GM12878 (cell line): ENCODE measurements around the gene SENP1. TPM values are rescaled to one million over a fixed set of nuclear protein-coding genes. Genes with fewer than 3 reads are reported as not detected.

Source experiments
- ATAC-seq: fragments of 200-7000 bp; cut with Tn5 transposase; 3 replicates; pipeline ENCODE4 v1.9.1; 2020; ENCODE audit warnings: mild to moderate bottlenecking, moderate library complexity
- BruUV-seq: library from RNA; stranded (reverse); fragments of 400-500 nt; replicated peaks from 2 replicates; lab custom pipeline; 2021; lab: Mats Ljungman, UMichigan
- CTCF ChIA-PET: fragments of 300-600 bp; sonication (Branson Sonifier 250); formaldehyde crosslinking; extraction: SDS; loops from one replicate; lab custom pipeline; 2021; ENCODE audit warnings: inconsistent platforms; lab: Yijun Ruan, JAX
- POLR2A ChIA-PET: fragments of 350-600 bp; formaldehyde crosslinking; extraction: SDS; loops from one replicate; lab custom pipeline; 2021; ENCODE audit warnings: inconsistent platforms; lab: Charles Lee
- RAD21 ChIA-PET: fragments of 300-600 bp; sonication (Branson Sonifier 250); formaldehyde crosslinking; loops from one replicate; lab custom pipeline; 2023; ENCODE audit warnings: antibody characterized with exemption; ENCODE audit not compliant: unreplicated experiment; lab: Charles Lee
- SMC1A ChIA-PET: fragments of 300-600 bp; sonication (Branson Sonifier 250); formaldehyde crosslinking; loops from one replicate; lab custom pipeline; 2023; ENCODE audit not compliant: unreplicated experiment, uncharacterized antibody; lab: Charles Lee
- DNase-seq: peaks from one replicate; pipeline ENCODE4 v3.0.0-alpha.2; 2011; ENCODE audit warnings: low read depth, low spot score
- FAIRE-seq: peaks from 3 replicates; lab custom pipeline; 2011; peaks lifted over from hg19 to GRCh38; lab: Jason Lieb, UNC
- H2AFZ ChIP-seq: 2 replicates; pipeline ENCODE4 v1.6.0; 2011; ENCODE audit warnings: low read depth, low read length, control low read depth; ENCODE audit not compliant: control insufficient read depth
- H3K27ac ChIP-seq: 2 replicates; pipeline ENCODE4 v1.5.1; 2011; ENCODE audit warnings: control low read depth; ENCODE audit not compliant: control insufficient read depth, insufficient read depth
- H3K27me3 ChIP-seq, 2 experiments: replicated peaks in 1 of 2; 2 replicates each; pipeline versions ENCODE4 v1.6.0 to v1.6.1; 2011; ENCODE audit warnings: low read length in 1 of 2; ENCODE audit not compliant: control insufficient read depth in 2 of 2, insufficient read depth in 2 of 2
- H3K36me3 ChIP-seq, 2 experiments: 2 replicates each; pipeline ENCODE4 v1.5.1; 2011; ENCODE audit warnings: low read length in 1 of 2; ENCODE audit not compliant: control insufficient read depth in 2 of 2, insufficient read depth in 2 of 2
- H3K4me1 ChIP-seq: 2 replicates; pipeline ENCODE4 v1.6.1; 2011; ENCODE audit warnings: mild to moderate bottlenecking, low read length, moderate library complexity, mixed read lengths; ENCODE audit not compliant: control insufficient read depth, insufficient read depth
- H3K4me2 ChIP-seq: 2 replicates; pipeline ENCODE4 v1.6.0; 2011; ENCODE audit warnings: control low read depth; ENCODE audit not compliant: control insufficient read depth, insufficient read depth
- H3K4me3 ChIP-seq: fragments of 200-600 bp; sonication (generic); 2 replicates; pipeline ENCODE4 v1.5.1; 2016
- H3K79me2 ChIP-seq: 2 replicates; pipeline ENCODE4 v1.6.0; 2011; ENCODE audit warnings: low read length; ENCODE audit not compliant: control insufficient read depth, insufficient read depth
- H3K9ac ChIP-seq: 2 replicates; pipeline ENCODE4 v1.8.0; 2011; ENCODE audit warnings: low read length, control low read depth, mixed read lengths; ENCODE audit not compliant: control insufficient read depth, insufficient read depth
- H3K9me3 ChIP-seq: replicated peaks from 3 replicates; pipeline ENCODE4 v1.5.1; 2011; ENCODE audit warnings: mild to moderate bottlenecking, low read length; ENCODE audit not compliant: control insufficient read depth, insufficient read depth
- H4K20me1 ChIP-seq: 2 replicates; pipeline ENCODE4 v1.6.0; 2011; ENCODE audit not compliant: control insufficient read depth, insufficient read depth
- EP300 ChIP-seq, 2 experiments: fragments of 150-350 bp in 1 of 2; IDR thresholded peaks; 2 replicates each; pipeline ENCODE4 v1.6.1; 2011 to 2012; ENCODE audit warnings: low read depth in 2 of 2, low read length in 2 of 2, borderline replicate concordance in 1 of 2, improper control_type of control experiment in 1 of 2, inconsistent platforms in 1 of 2; ENCODE audit not compliant: control insufficient read depth in 1 of 2
- IKZF2 ChIP-seq, 2 experiments: fragments of 450-650 bp; IDR thresholded peaks; 2 replicates each; pipeline ENCODE4 v1.6.1; 2017; ENCODE audit warnings: mild to moderate bottlenecking in 2 of 2, moderate library complexity in 2 of 2
- MAX ChIP-seq: IDR thresholded peaks from 2 replicates; pipeline ENCODE4 v1.6.1; 2012; ENCODE audit warnings: low read depth, low read length, improper control_type of control experiment
- MEF2A ChIP-seq: IDR thresholded peaks from 2 replicates; pipeline ENCODE4 v1.6.1; 2011; ENCODE audit warnings: low read depth, mild to moderate bottlenecking, low read length, moderate library complexity; ENCODE audit not compliant: insufficient read depth
- NFIC ChIP-seq: IDR thresholded peaks from 2 replicates; pipeline ENCODE4 v1.6.1; 2012; ENCODE audit warnings: low read depth, mild to moderate bottlenecking, inconsistent platforms, low read length, moderate library complexity
- POLR2AphosphoS5 ChIP-seq: IDR thresholded peaks from 2 replicates; pipeline ENCODE4 v1.6.1; 2011; ENCODE audit warnings: mild to moderate bottlenecking, low read length, inconsistent platforms
- SMAD1 ChIP-seq: fragments of 450-650 bp; IDR thresholded peaks from 2 replicates; pipeline ENCODE4 v1.6.1; 2018; ENCODE audit warnings: mild to moderate bottlenecking, low read depth; ENCODE audit not compliant: partially characterized antibody
- SMAD5 ChIP-seq: IDR thresholded peaks from 2 replicates; pipeline ENCODE4 v1.6.1; 2016; ENCODE audit warnings: antibody characterized with exemption, low read depth
- SREBF2 ChIP-seq: IDR thresholded peaks from 2 replicates; pipeline ENCODE4 v1.6.1; 2012; ENCODE audit warnings: mild to moderate bottlenecking, low read length
- ZNF592 ChIP-seq: fragments of 450-650 bp; IDR thresholded peaks from 2 replicates; pipeline ENCODE4 v1.6.1; 2017; ENCODE audit warnings: mild to moderate bottlenecking, moderate library complexity
- ZNF622 ChIP-seq: fragments of 450-650 bp; IDR thresholded peaks from 2 replicates; pipeline ENCODE4 v1.6.1; 2017; ENCODE audit warnings: mild to moderate bottlenecking, inconsistent platforms
- WGBS: methylation state at CpG from one replicate; pipeline ENCODE4 v1.1.6; 2016; ENCODE audit warnings: low lambda C conversion rate; ENCODE audit not compliant: insufficient replicate concordance, insufficient coverage; ENCODE audit errors: missing lambda C conversion rate; 5-methylcytosine and 5-hydroxymethylcytosine counted together
- in situ Hi-C: fragments of 300-500 bp; cut with MboI; formaldehyde crosslinking; loops from 9 replicates; pipeline ENCODE4 v1.14.3; 2018; ENCODE audit warnings: mixed read lengths
- intact Hi-C: fragments of 100-400 bp; cut with micrococcal nuclease; formaldehyde crosslinking; loops from one replicate; pipeline ENCODE4 v1.14.2; 2022; ENCODE audit not compliant: unreplicated experiment
- polyA plus RNA-seq, 11 experiments: library from polyadenylated mRNA; depleted of rRNA in 4 of 11; unstranded in 6 of 11; stranded (reverse) in 5 of 11; fragments of >200 nt; fragmentation: Nextera tagmentation in 4 of 11; fragmentation: Illumina TruSeq in 1 of 11; extraction: Ambion mirVana in 4 of 11; extraction: Trizol in 1 of 11; gene quantifications; 1 replicate in 1 of 11; 2 replicates in 10 of 11; pipeline versions ENCODE4 v1.2.1 to v1.2.3, GENCODE V29; 2011 to 2016; ENCODE audit warnings: inconsistent platforms in 2 of 11, missing spikeins in 2 of 11, low read depth in 1 of 11
- total RNA-seq, 4 experiments: library from RNA; depleted of rRNA in 3 of 4; stranded (reverse); fragments of >200 nt in 3 of 4; fragmentation: Illumina TruSeq in 1 of 4; extraction: Trizol in 1 of 4; gene quantifications; 2 replicates each; pipeline versions ENCODE4 v1.2.1 to v1.2.3, GENCODE V29; 2013 to 2021

Gene SENP1
- total and polyA plus RNA-seq, 10 of the 15 experiments (the other 5 are each of a cell fraction or from before 2014, with no cell fraction given) = 8.1 to 52.4 (median 26.1) TPM

GRCh38 chr12:48037267-48037915 is 68.5 kb downstream of the SENP1 start (continued):
- TF ChIP-seq ZNF592 (no peak), EP300 (IDR thresholded peaks at IDR 0.05; ENCODE audit: borderline replicate concordance in 1 of 2, control insufficient read depth in 1 of 2, low read depth in 2 of 2, low read length in 2 of 2) (no peak), SREBF2 (no peak), MEF2A (no peak), MAX (no peak), SMAD5 (no peak)

- Histone ChIP-seq H3K4me3 (no peak overlapping the region), H3K27me3 (no peaks in the 10 kb centered on the region), H3K79me2 (no peaks in the 10 kb centered on the region), H3K4me2 (no peak overlapping the region), H3K27ac (no peak overlapping the region), H3K36me3 (no peaks in the 10 kb centered on the region), H3K9me3 (no peaks in the 10 kb centered on the region), H2AFZ (no peak overlapping the region), H3K4me1 (no peaks in the 10 kb centered on the region; the same call in 1 of the 2 replicates), H3K9ac (no peak overlapping the region), H4K20me1 (no peaks in the 10 kb centered on the region)
- TF ChIP-seq POLR2AphosphoS5 (no peak), NFIC (no peak), ZNF622 (no peak), IKZF2 (IDR thresholded peaks at IDR 0.05) (no peak), SMAD1 (no peak)
- 57% methylated on average over 4 of the region's 4 CpGs for WGBS
- ATAC-seq = no peak
- intact Hi-C loops = no loop called here
- in situ Hi-C loops = no loop called here
- SMC1A ChIA-PET = interaction anchor here (1.2 kb wide), 1 partner anchor 10 kb away, joined by 3 read pairs; no protein-coding TSS in a partner anchor
- no peak for FAIRE-seq
- no TSS peak for BruUV-seq
- CTCF ChIA-PET = no interaction called here
- RAD21 ChIA-PET = no interaction called here
- no peak for DNase-seq
- POLR2A ChIA-PET = no interaction called here
Observed at GRCh38 chr12:48036818-48037217, 69.1 kb downstream of the SENP1 start.
